Measurements from ENCODE around the gene SUSD6. TPM values are rescaled to one million over a fixed set of nuclear protein-coding genes. Genes with fewer than 3 reads are reported as not detected.
"Not testable (repeated sequence)": the region's sequence is repeated elsewhere in the genome, so short reads cannot be mapped to it uniquely, and the experiment has no call there.

SUSD6 gene
- total and polyA plus RNA-seq, 8 donors: 8.9 to 41.9 (median 20.3) TPM

DNA sequence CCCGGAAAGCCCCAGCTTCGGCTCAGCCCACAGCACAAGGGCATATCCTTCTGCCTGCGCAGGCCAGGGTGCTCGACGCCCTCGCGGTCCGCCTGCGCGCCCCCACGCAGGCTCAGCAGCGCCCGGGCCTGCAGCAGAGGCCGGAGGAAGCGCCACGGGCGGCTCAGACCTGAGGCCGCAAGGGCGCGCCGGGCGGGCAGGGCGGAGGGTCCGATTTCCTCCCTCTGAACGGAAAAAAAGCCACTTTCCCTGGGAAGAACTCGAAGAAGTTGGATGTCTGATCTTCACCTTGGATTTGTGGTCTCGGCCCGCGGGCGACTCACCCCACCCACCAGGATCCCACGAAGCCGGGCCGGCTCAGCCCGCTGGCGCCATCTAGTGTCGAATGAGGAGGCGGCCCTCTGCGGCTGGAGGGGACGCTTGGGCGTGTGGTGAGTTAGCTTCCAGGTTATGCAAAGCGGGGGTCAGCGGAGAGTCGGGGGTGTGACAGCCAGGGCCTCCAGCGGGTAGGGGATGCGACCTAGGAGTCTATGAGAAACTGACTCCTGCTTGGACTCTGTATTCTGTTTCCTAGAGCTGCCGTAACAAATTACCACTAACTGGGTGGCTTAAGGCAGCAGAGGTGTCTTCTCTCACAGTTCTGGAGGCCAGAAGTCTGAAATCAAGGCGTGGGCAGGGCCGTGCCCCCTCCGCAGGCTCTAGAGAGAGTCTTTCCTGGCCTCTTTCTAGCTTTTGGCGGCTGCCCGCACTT is 115.5 kb downstream of the SUSD6 start:
- WGBS, 2 donors: 6 to 7% methylated on average over 50 to 51 of the region's 51 CpGs
- FAIRE-seq (no peak), ATAC-seq (peak; percentile 96 to 97 (median 97)), DNase-seq (peak; percentile 63 to 95 (median 80))
- Histone ChIP-seq H3K9me3 (no peaks in the 10 kb centered on the region), H3K36me3 (no peaks in the 10 kb centered on the region), H3K27me3 (no peaks in the 10 kb centered on the region), H3K27ac (peak overlapping the region in 1 of 4 donors; percentile 64), H3K4me1 (peaks cover 0 to 3% (median 0%) of the 10 kb centered on the region in 3 donors), H3K4me3 (peak overlapping the region in 2 of 4 donors; percentile 33 to 43)
- TF ChIP-seq, protein P1, sequence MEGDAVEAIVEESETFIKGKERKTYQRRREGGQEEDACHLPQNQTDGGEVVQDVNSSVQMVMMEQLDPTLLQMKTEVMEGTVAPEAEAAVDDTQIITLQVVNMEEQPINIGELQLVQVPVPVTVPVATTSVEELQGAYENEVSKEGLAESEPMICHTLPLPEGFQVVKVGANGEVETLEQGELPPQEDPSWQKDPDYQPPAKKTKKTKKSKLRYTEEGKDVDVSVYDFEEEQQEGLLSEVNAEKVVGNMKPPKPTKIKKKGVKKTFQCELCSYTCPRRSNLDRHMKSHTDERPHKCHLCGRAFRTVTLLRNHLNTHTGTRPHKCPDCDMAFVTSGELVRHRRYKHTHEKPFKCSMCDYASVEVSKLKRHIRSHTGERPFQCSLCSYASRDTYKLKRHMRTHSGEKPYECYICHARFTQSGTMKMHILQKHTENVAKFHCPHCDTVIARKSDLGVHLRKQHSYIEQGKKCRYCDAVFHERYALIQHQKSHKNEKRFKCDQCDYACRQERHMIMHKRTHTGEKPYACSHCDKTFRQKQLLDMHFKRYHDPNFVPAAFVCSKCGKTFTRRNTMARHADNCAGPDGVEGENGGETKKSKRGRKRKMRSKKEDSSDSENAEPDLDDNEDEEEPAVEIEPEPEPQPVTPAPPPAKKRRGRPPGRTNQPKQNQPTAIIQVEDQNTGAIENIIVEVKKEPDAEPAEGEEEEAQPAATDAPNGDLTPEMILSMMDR (IDR thresholded peaks at IDR 0.05): peak; percentile 92 to 98 (median 98)
- intact Hi-C loops (cut with DNase I): loop anchor here (2.0 to 10.0 kb wide), 3 partner anchors 122 to 140 kb away; no protein-coding TSS in a partner anchor

- FAIRE-seq: no peak
Observed at GRCh38 chr14:69727860-69728259, 116.5 kb downstream of the SUSD6 start.

GRCh38 chr14:69731919-69732598 is 120.7 kb downstream of the SUSD6 start:
- DNase-seq; H3K4me1 ChIP-seq; FAIRE-seq; H3K27ac ChIP-seq; intact Hi-C loops (cut with DNase I); ATAC-seq; H3K4me3 ChIP-seq; H3K36me3 ChIP-seq; H3K27me3 ChIP-seq; H3K9me3 ChIP-seq: not testable (repeated sequence)
- 78 to 89% methylated on average over 8 of the region's 8 CpGs for WGBS, 2 donors

More at GRCh38 chr14:69727860-69728259, 116.5 kb downstream of the SUSD6 start:
- no peak overlapping the region for H3K27ac ChIP-seq
- DNase-seq (no peak), ATAC-seq (no peak)
- no peaks in the 10 kb centered on the region for H3K27me3 ChIP-seq
- no peaks in the 10 kb centered on the region for H3K9me3 ChIP-seq
- H3K4me3 ChIP-seq: no peak overlapping the region
- H3K36me3 ChIP-seq: no peaks in the 10 kb centered on the region
- intact Hi-C loops (cut with DNase I): loop anchor here (2.0 to 10.0 kb wide), 3 partner anchors 123 to 141 kb away; no protein-coding TSS in a partner anchor
- WGBS, 2 donors: 56 to 66% methylated on average over 4 of the region's 4 CpGs
- peaks cover 0 to 3% (median 0%) of the 10 kb centered on the region in 3 donors for H3K4me1 ChIP-seq
- TF ChIP-seq, protein P1 (IDR thresholded peaks at IDR 0.05): no peak

DNA sequence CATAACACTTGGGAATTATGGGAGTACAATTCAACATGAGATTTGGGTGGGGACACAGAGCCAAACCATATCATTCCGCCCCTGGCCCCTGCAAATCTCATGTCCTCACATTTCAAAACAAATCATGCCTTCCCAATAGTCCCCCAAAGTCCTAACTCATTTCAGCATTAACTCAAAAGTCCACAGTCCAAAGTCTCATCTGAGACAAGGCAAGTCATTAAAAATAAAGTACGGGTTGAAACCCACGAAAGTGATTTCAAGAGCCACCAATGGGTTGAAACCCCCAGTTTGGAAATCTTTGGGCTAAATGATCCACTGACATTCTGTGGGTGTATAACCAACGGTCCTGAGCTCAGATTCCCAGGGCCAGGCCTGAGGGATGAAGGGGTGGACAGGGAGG is 125.0 kb downstream of the SUSD6 start:
- FAIRE-seq; ATAC-seq; H3K27me3 ChIP-seq; H3K4me1 ChIP-seq; H3K4me3 ChIP-seq; H3K27ac ChIP-seq; DNase-seq; H3K9me3 ChIP-seq; intact Hi-C loops (cut with DNase I); H3K36me3 ChIP-seq: not testable (repeated sequence)
- WGBS, 2 donors: 74 to 83% methylated on average over 4 of the region's 4 CpGs

DNA sequence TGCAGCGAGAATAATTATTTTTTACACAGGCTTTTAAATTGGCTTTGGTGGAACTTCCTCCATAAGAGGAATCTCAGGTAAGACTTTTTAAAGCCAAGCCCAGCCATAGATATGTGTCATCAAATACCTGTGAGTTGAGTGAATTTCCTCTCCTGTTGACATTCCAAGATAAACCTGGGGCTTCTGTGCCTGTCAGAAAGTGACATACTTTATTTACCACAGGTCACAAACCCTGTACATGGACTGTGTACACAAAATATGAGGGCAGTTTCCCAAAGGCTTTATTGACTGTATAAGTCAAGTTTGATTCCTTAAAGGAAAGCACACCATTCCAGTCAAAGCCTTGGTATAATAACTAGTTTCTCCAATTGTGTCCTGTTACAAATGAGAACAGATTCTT is 129.7 kb downstream of the SUSD6 start:
- DNase-seq (no peak), ATAC-seq (peak in 2 of 4 donors; percentile 29 to 54), FAIRE-seq (peak; percentile 23)
- no peaks in the 10 kb centered on the region for H3K27me3 ChIP-seq
- intact Hi-C loops (cut with DNase I): no loop called here
- H3K4me1 ChIP-seq: no peaks in the 10 kb centered on the region
- H3K4me3 ChIP-seq: no peak overlapping the region
- H3K9me3 ChIP-seq: no peaks in the 10 kb centered on the region
- 90 to 96% methylated on average over 1 of the region's 1 CpG for WGBS, 2 donors
- H3K36me3 ChIP-seq: no peaks in the 10 kb centered on the region
- TF ChIP-seq, protein P1 (IDR thresholded peaks at IDR 0.05): no peak
- H3K27ac ChIP-seq: no peak overlapping the region
